GM12878 (cell line): Measurements from ENCODE around the gene SLC10A2.

Experiments used
- E2F4 ChIP-seq: IDR thresholded peaks from 2 replicates; pipeline ENCODE4 v1.6.1; 2012; ENCODE audit warnings: low read depth, low read length, improper control_type of control experiment
- EZH2 ChIP-seq: IDR thresholded peaks from 2 replicates; pipeline ENCODE4 v1.6.1; 2012; ENCODE audit warnings: low read depth, mild to moderate bottlenecking, control low read depth, inconsistent platforms, low read length, borderline replicate concordance; ENCODE audit not compliant: control insufficient read depth
- POLR2AphosphoS5 ChIP-seq: IDR thresholded peaks from 2 replicates; pipeline ENCODE4 v1.6.1; 2011; ENCODE audit warnings: mild to moderate bottlenecking, low read length, inconsistent platforms
- TF ChIP-seq, protein P1 (sequence below), 3 experiments: IDR thresholded peaks in 2 of 3; conservative IDR thresholded peaks in 1 of 3; 2 replicates each; pipeline ENCODE4 v1.5.1; 2011; ENCODE audit warnings: low read depth in 3 of 3, low read length in 3 of 3, mild to moderate bottlenecking in 3 of 3, control low read depth in 2 of 3, moderate library complexity in 2 of 3, inconsistent platforms in 1 of 3, mixed read lengths in 1 of 3; ENCODE audit not compliant: control insufficient read depth in 2 of 3, insufficient read depth in 1 of 3; ENCODE audit errors: extremely low read depth in 1 of 3

DNA sequence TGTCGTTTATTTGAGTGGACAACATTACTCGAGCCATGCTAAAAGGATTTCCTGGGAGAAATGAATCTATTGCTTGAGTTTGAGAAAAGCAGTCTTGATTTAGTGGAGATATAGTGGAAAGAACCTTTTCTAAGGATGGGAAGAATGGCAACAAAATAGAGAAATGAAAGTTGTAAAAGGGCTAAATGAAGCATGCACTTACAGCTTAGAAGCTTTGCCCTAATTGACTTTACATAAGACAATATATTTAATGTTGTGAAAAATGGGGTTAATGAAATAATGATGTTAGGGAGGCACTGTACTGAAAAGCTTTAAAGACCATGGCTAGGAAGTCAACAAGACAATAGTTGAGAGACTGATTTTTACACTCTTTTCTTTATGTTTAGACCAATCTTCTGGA lies 35.4 kb downstream of the SLC10A2 start:
- TF ChIP-seq E2F4 = no peak
- no peak for TF ChIP-seq EZH2
- TF ChIP-seq, protein P1, sequence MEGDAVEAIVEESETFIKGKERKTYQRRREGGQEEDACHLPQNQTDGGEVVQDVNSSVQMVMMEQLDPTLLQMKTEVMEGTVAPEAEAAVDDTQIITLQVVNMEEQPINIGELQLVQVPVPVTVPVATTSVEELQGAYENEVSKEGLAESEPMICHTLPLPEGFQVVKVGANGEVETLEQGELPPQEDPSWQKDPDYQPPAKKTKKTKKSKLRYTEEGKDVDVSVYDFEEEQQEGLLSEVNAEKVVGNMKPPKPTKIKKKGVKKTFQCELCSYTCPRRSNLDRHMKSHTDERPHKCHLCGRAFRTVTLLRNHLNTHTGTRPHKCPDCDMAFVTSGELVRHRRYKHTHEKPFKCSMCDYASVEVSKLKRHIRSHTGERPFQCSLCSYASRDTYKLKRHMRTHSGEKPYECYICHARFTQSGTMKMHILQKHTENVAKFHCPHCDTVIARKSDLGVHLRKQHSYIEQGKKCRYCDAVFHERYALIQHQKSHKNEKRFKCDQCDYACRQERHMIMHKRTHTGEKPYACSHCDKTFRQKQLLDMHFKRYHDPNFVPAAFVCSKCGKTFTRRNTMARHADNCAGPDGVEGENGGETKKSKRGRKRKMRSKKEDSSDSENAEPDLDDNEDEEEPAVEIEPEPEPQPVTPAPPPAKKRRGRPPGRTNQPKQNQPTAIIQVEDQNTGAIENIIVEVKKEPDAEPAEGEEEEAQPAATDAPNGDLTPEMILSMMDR (IDR thresholded peaks at IDR 0.05 in 2 of 3, conservative IDR thresholded peaks at IDR 0.05 in 1 of 3; ENCODE audit: control insufficient read depth in 2 of 3, extremely low read depth in 1 of 3, insufficient read depth in 1 of 3, low read depth in 3 of 3, low read length in 3 of 3) = no peak
- no peak for TF ChIP-seq POLR2AphosphoS5
